ENCODE results near the gene EHMT2.

DNA sequence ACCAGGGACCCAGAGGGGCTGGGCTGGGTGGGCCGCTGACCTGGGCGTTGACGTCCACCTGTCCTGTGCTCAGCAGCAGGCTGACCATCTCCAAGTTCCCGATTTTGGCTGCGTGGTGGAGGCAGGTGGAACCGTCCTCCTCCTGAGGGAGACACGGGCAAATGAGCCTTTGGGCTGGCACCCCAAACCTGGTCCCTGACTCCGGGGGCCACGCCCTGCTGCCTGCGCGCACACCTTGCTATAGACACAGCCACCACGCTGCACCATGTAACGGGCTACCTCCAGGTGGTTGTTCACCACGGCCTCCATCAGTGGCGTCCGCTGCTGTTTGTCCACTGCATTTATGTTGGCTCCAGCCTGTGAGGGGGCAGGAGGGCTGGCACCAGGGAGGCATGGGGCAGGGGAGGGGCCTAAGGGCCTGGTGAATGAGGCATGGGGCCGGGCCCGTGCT is 10.9 kb downstream of the EHMT2 start:
- TF ChIP-seq POLR2A (IDR thresholded peaks at IDR 0.05; ENCODE audit: low read depth, low read length) (no peak), TAF1 (IDR thresholded peaks at IDR 0.05; ENCODE audit: borderline replicate concordance, low read depth, low read length) (no peak)

Measured in GM12892 (cell line).